K562 (cell line): ENCODE measurements around the gene OSBP2. TPM values are rescaled to one million over a fixed set of nuclear protein-coding genes. Genes with fewer than 3 reads are reported as not detected.

Experiments used
- ATAC-seq: fragments of 200-7000 bp; cut with Tn5 transposase; 3 replicates; pipeline ENCODE4 v1.9.1; 2020; ENCODE audit warnings: moderate library complexity
- BruUV-seq: library from RNA; stranded (reverse); fragments of 400-500 nt; replicated peaks from 2 replicates; lab custom pipeline; 2021; lab: Mats Ljungman, UMichigan
- CTCF ChIA-PET: fragments of 300-600 bp; formaldehyde crosslinking; extraction: SDS; loops from one replicate; lab custom pipeline; 2021; ENCODE audit warnings: low intra/inter-chr PET ratio; lab: Yijun Ruan, JAX
- POLR2A ChIA-PET: fragments of 300-600, 350-650 bp; sonication (Branson Sonifier 250); formaldehyde crosslinking; extraction: SDS; loops from one replicate; lab custom pipeline; 2021; ENCODE audit warnings: antibody characterized with exemption, inconsistent platforms; lab: Yijun Ruan, JAX
- DNase-seq, 4 experiments: peaks; one replicate each; pipeline versions ENCODE4 v3.0.0 to v3.0.0-alpha.2; 2011 to 2018; ENCODE audit warnings: low spot score in 3 of 4, mixed read lengths in 3 of 4; ENCODE audit errors: extremely low read depth in 1 of 4
- FAIRE-seq: peaks from 2 replicates; lab custom pipeline; 2011; peaks lifted over from hg19 to GRCh38; lab: Jason Lieb, UNC
- H2AFZ ChIP-seq: 2 replicates; pipeline ENCODE4 v1.6.0; 2011; ENCODE audit warnings: low read depth, low read length, control low read depth, inconsistent platforms
- H3K27ac ChIP-seq: fragments of 200-600 bp; 3 replicates; pipeline ENCODE4 v1.8.0; 2011; ENCODE audit warnings: low read depth, mild to moderate bottlenecking, control low read depth, inconsistent platforms, low read length, moderate library complexity, mixed read lengths; ENCODE audit errors: extremely low read depth
- H3K27me3 ChIP-seq, 2 experiments: fragments of 300-600 bp in 1 of 2; 2 replicates in 1 of 2; 3 replicates in 1 of 2; pipeline versions ENCODE4 v1.6.0 to v1.8.0; 2011; ENCODE audit warnings: inconsistent platforms in 2 of 2, low read length in 2 of 2, mild to moderate bottlenecking in 1 of 2, mixed read lengths in 1 of 2, moderate library complexity in 1 of 2; ENCODE audit not compliant: control insufficient read depth in 2 of 2, insufficient read depth in 2 of 2
- H3K36me3 ChIP-seq: fragments of 300-600 bp; 3 replicates; pipeline ENCODE4 v1.8.0; 2011; ENCODE audit warnings: mild to moderate bottlenecking, low read length, inconsistent platforms; ENCODE audit not compliant: control insufficient read depth, insufficient read depth
- H3K4me1 ChIP-seq, 2 experiments: fragments of 200-600 bp in 1 of 2; replicated peaks in 1 of 2; 2 replicates in 1 of 2; 3 replicates in 1 of 2; pipeline versions ENCODE4 v1.5.1 to v1.8.0; 2011; ENCODE audit warnings: inconsistent platforms in 2 of 2, low read length in 2 of 2, mild to moderate bottlenecking in 1 of 2, mixed read lengths in 1 of 2, moderate library complexity in 1 of 2; ENCODE audit not compliant: control insufficient read depth in 2 of 2, insufficient read depth in 2 of 2
- H3K4me2 ChIP-seq: 2 replicates; pipeline ENCODE4 v1.6.1; 2011; ENCODE audit warnings: low read length, control low read depth, inconsistent platforms, mixed read lengths; ENCODE audit not compliant: insufficient read depth
- H3K4me3 ChIP-seq: fragments of 200-600 bp; sonication (generic), shearing (Covaris generic); 2 replicates; pipeline ENCODE4 v1.5.1; 2016; ENCODE audit warnings: control low read depth, inconsistent platforms
- H3K79me2 ChIP-seq: fragments of 200-600 bp; 3 replicates; pipeline ENCODE4 v1.8.0; 2011; ENCODE audit warnings: low read length, inconsistent platforms; ENCODE audit not compliant: control insufficient read depth, insufficient read depth
- H3K9ac ChIP-seq, 2 experiments: 2 replicates each; pipeline versions ENCODE4 v1.6.0 to v1.6.1; 2011; ENCODE audit warnings: low read depth in 2 of 2, low read length in 2 of 2, control low read depth in 1 of 2, inconsistent platforms in 1 of 2, mild to moderate bottlenecking in 1 of 2, mixed read lengths in 1 of 2; ENCODE audit not compliant: insufficient read depth in 1 of 2
- H3K9me1 ChIP-seq: one replicate; pipeline ENCODE4 v1.6.0; 2011; ENCODE audit warnings: inconsistent platforms, mild to moderate bottlenecking, low read length, moderate library complexity; ENCODE audit not compliant: control insufficient read depth, insufficient read depth
- H3K9me3 ChIP-seq: replicated peaks from 2 replicates; pipeline ENCODE4 v1.5.1; 2011; ENCODE audit warnings: low read depth, low read length, inconsistent platforms; ENCODE audit not compliant: control insufficient read depth, insufficient read depth
- H4K20me1 ChIP-seq: replicated peaks from 2 replicates; pipeline ENCODE4 v1.6.1; 2011; ENCODE audit warnings: low read length, inconsistent platforms, mixed read lengths; ENCODE audit not compliant: control insufficient read depth, insufficient read depth
- CHD4 ChIP-seq: fragments of 200-600 bp; sonication (generic); IDR thresholded peaks from 3 replicates; pipeline ENCODE4 v1.6.1; 2012; ENCODE audit warnings: low read depth, mild to moderate bottlenecking, mixed read lengths, low read length, inconsistent platforms; ENCODE audit not compliant: insufficient read depth, insufficient replicate concordance, poor library complexity, severe bottlenecking
- ID3 ChIP-seq, 2 experiments: fragments of 250-450 bp in 1 of 2; fragments of 450-650 bp in 1 of 2; sonication (Bioruptor Pico) in 1 of 2; IDR thresholded peaks; 2 replicates each; pipeline versions ENCODE4 v1.6.1 to v1.8.0; 2016 to 2021; ENCODE audit warnings: mild to moderate bottlenecking in 2 of 2, moderate library complexity in 2 of 2, missing compliant biosample characterization in 1 of 2, missing genetic modification characterization in 1 of 2
- SPI1 ChIP-seq: IDR thresholded peaks from 2 replicates; pipeline ENCODE4 v1.6.1; 2011; ENCODE audit warnings: low read depth, low read length, control low read depth, borderline replicate concordance
- ZNF121 ChIP-seq: sonication (generic); formaldehyde crosslinking; conservative IDR thresholded peaks from 2 replicates; pipeline ENCODE4 v1.8.0; 2022; ENCODE audit warnings: missing genetic modification reagents
- ZZZ3 ChIP-seq: fragments of 450-650 bp; IDR thresholded peaks from 2 replicates; pipeline ENCODE4 v1.6.1; 2016; ENCODE audit warnings: antibody characterized with exemption, mild to moderate bottlenecking, moderate library complexity
- WGBS: fragments of 100-300 bp; shearing (Covaris generic); methylation state at CpG from one replicate; pipeline ENCODE4 v1.1.6; 2016; ENCODE audit warnings: low coverage, mixed read lengths; ENCODE audit not compliant: insufficient coverage; ENCODE audit errors: missing lambda C conversion rate; 5-methylcytosine and 5-hydroxymethylcytosine counted together
- in situ Hi-C: fragments of 300-500 bp; cut with MboI; formaldehyde crosslinking; loops from 4 replicates; pipeline ENCODE4 v1.15.0; 2018; ENCODE audit warnings: inconsistent platforms, mixed read lengths
- intact Hi-C: fragments of 100-400 bp; cut with micrococcal nuclease; formaldehyde crosslinking; loops from 2 replicates; pipeline ENCODE4 v1.14.2; 2022
- polyA plus RNA-seq, 8 experiments: library from polyadenylated mRNA; depleted of rRNA in 4 of 8; stranded (reverse) in 5 of 8; unstranded in 3 of 8; fragments of >200 nt; fragmentation: Nextera tagmentation in 2 of 8; fragmentation: Illumina TruSeq in 1 of 8; extraction: Ambion mirVana in 2 of 8; extraction: Trizol in 1 of 8; gene quantifications; 2 replicates each; pipeline versions ENCODE4 v1.2.1 to v1.2.3, GENCODE V29; 2011 to 2014; ENCODE audit warnings: inconsistent platforms in 1 of 8, missing spikeins in 1 of 8
- total RNA-seq, 7 experiments: library from RNA; depleted of rRNA in 6 of 7; stranded (reverse); fragments of >200 nt in 6 of 7; fragmentation: Illumina TruSeq in 2 of 7; extraction: Trizol in 2 of 7; gene quantifications; 2 replicates each; pipeline versions ENCODE4 v1.2.1 to v1.2.3, GENCODE V29; 2011 to 2021; ENCODE audit warnings: low replicate concordance in 1 of 7
- TF ChIP-seq, protein P1 (sequence below): conservative IDR thresholded peaks from 2 replicates; pipeline ENCODE4 v1.6.1; 2011; ENCODE audit warnings: low read depth, mild to moderate bottlenecking, low read length; ENCODE audit not compliant: control insufficient read depth

OSBP2 gene
- total and polyA plus RNA-seq, 9 of the 15 experiments (the other 6 are each of a cell fraction or from before 2014, with no cell fraction given), result 0.52 to 29.5 (median 21.6) TPM

DNA sequence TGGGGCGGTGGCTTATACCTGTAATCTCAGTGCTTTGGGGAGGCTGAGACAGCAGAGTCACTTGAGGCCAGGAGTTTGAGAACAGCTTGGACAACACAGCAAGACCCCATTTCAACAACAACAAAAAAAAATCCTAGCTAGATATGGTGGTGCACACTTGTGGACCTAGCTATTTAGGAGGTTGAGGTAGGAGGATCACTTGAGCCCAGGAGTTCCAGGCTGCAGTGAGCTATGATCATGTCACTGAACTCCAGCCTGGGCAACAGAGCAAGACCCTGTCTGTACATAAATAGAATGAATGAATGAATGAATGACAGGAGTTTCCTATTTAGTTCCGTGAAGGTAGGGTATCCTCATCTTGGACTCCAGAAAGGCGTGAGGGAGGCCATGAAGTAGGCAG, 107.0 kb downstream of the OSBP2 start:
- no peak overlapping the region for H3K4me3 ChIP-seq
- intact Hi-C loops, result no loop called here
- ChIA-PET CTCF (no interaction called here), POLR2A (interaction anchor here (0.8 kb wide), 1 partner anchor 21 kb away, joined by 3 read pairs; no protein-coding TSS in a partner anchor)
- no peak overlapping the region for H2AFZ ChIP-seq
- DNase-seq, result no peak
- no peak for ATAC-seq
- H3K27ac ChIP-seq, result no peak overlapping the region
- peaks cover 0 to 13% of the 10 kb centered on the region in 2 experiments; a peak in 2 of 5 replicates for H3K27me3 ChIP-seq
- H3K36me3 ChIP-seq, result no peaks in the 10 kb centered on the region
- no peak for FAIRE-seq
- no peaks in the 10 kb centered on the region for H3K9me1 ChIP-seq
- in situ Hi-C loops, result no loop called here
- H3K4me1 ChIP-seq, result peaks cover 0 to 11% of the 10 kb centered on the region in 2 experiments; a peak in 2 of 5 replicates
- BruUV-seq, result no TSS peak
- no peaks in the 10 kb centered on the region for H3K79me2 ChIP-seq
- no peak overlapping the region for H3K4me2 ChIP-seq
- TF ChIP-seq SPI1 (no peak), ZNF121 (CRISPR knock-in tag) (peak; percentile 62), ID3 (CRISPR knock-in tag; IDR thresholded peaks at IDR 0.05) (no peak), ID3 (tag; IDR thresholded peaks at IDR 0.05) (no peak), ZZZ3 (no peak), CHD4 (no peak)
- TF ChIP-seq, protein P1, sequence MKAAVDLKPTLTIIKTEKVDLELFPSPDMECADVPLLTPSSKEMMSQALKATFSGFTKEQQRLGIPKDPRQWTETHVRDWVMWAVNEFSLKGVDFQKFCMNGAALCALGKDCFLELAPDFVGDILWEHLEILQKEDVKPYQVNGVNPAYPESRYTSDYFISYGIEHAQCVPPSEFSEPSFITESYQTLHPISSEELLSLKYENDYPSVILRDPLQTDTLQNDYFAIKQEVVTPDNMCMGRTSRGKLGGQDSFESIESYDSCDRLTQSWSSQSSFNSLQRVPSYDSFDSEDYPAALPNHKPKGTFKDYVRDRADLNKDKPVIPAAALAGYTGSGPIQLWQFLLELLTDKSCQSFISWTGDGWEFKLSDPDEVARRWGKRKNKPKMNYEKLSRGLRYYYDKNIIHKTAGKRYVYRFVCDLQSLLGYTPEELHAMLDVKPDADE, result no peak
- no peaks in the 10 kb centered on the region for H3K9me3 ChIP-seq
- no peak overlapping the region for H3K9ac ChIP-seq
- 0 out of 2 replicates have a peak, but pooled peaks cover 7% of the 10 kb centered on the region for H4K20me1 ChIP-seq
- WGBS, result 0% methylated on average over 3 of the region's 3 CpGs
